Astrocyte (in vitro differentiated cells and primary cell): ENCODE measurements around the gene ZMYND8. TPM values are rescaled to one million over a fixed set of nuclear protein-coding genes. Genes with fewer than 3 reads are reported as not detected.
"Not testable (repeated sequence)": the region's sequence is repeated elsewhere in the genome, so short reads cannot be mapped to it uniquely, and the experiment has no call there.

Source experiments
- DNase-seq: peaks from one replicate; pipeline ENCODE4 v3.0.0-alpha.2; 2010; ENCODE audit warnings: low read depth
- FAIRE-seq: peaks from 2 replicates; lab custom pipeline; 2011; peaks lifted over from hg19 to GRCh38; lab: Jason Lieb, UNC
- H2AFZ ChIP-seq: 2 replicates; pipeline ENCODE4 v1.6.0; 2012; ENCODE audit warnings: low read depth, low read length, inconsistent platforms
- H3K27ac ChIP-seq: 2 replicates; pipeline ENCODE4 v1.5.1; 2011; ENCODE audit warnings: low read depth, low read length, inconsistent platforms
- H3K27me3 ChIP-seq: 2 replicates; pipeline ENCODE4 v1.6.0; 2011; ENCODE audit warnings: low read length, inconsistent platforms; ENCODE audit not compliant: insufficient read depth
- H3K36me3 ChIP-seq: 2 replicates; pipeline ENCODE4 v1.5.1; 2011; ENCODE audit warnings: low read length, inconsistent platforms; ENCODE audit not compliant: insufficient read depth
- H3K4me1 ChIP-seq: 2 replicates; pipeline ENCODE4 v1.5.1; 2011; ENCODE audit warnings: low read length, inconsistent platforms; ENCODE audit not compliant: insufficient read depth
- H3K4me2 ChIP-seq: 2 replicates; pipeline ENCODE4 v1.6.0; 2012; ENCODE audit warnings: low read length, inconsistent platforms
- H3K4me3 ChIP-seq: 2 replicates; pipeline ENCODE4 v1.5.1; 2011; ENCODE audit warnings: low read depth, mild to moderate bottlenecking, low read length, inconsistent platforms; ENCODE audit not compliant: insufficient read depth
- H3K79me2 ChIP-seq: 2 replicates; pipeline ENCODE4 v1.6.0; 2012; ENCODE audit warnings: mild to moderate bottlenecking, low read length, inconsistent platforms; ENCODE audit not compliant: insufficient read depth
- H3K9ac ChIP-seq: 2 replicates; pipeline ENCODE4 v1.6.0; 2012; ENCODE audit warnings: mild to moderate bottlenecking, low read length, inconsistent platforms
- H3K9me3 ChIP-seq: 2 replicates; pipeline ENCODE4 v1.5.1; 2012; ENCODE audit warnings: low read depth, mild to moderate bottlenecking, low read length, inconsistent platforms; ENCODE audit not compliant: insufficient read depth
- H4K20me1 ChIP-seq: 2 replicates; pipeline ENCODE4 v1.6.0; 2012; ENCODE audit warnings: low read length, inconsistent platforms; ENCODE audit not compliant: insufficient read depth
- H3K27ac Mint-ChIP-seq: one replicate; pipeline ENCODE4 v1.8.0; 2021; ENCODE audit warnings: mild to moderate bottlenecking, mixed read lengths; ENCODE audit not compliant: unreplicated experiment
- H3K27me3 Mint-ChIP-seq: one replicate; pipeline ENCODE4 v1.8.0; 2021; ENCODE audit warnings: low read depth, mixed read lengths; ENCODE audit not compliant: unreplicated experiment
- H3K36me3 Mint-ChIP-seq: one replicate; pipeline ENCODE4 v1.8.0; 2021; ENCODE audit warnings: low read depth, mixed read lengths; ENCODE audit not compliant: unreplicated experiment
- H3K4me1 Mint-ChIP-seq: one replicate; pipeline ENCODE4 v1.8.0; 2021; ENCODE audit warnings: low read depth, mixed read lengths; ENCODE audit not compliant: unreplicated experiment
- H3K4me3 Mint-ChIP-seq: one replicate; pipeline ENCODE4 v1.8.0; 2021; ENCODE audit warnings: mild to moderate bottlenecking, moderate library complexity, mixed read lengths; ENCODE audit not compliant: unreplicated experiment
- H3K9me3 Mint-ChIP-seq: one replicate; pipeline ENCODE4 v1.8.0; 2021; ENCODE audit warnings: mild to moderate bottlenecking, mixed read lengths; ENCODE audit not compliant: unreplicated experiment
- EZH2 ChIP-seq: IDR thresholded peaks from 2 replicates; pipeline ENCODE4 v1.6.1; 2012; ENCODE audit warnings: mild to moderate bottlenecking, low read length, inconsistent platforms; ENCODE audit not compliant: insufficient read depth
- total RNA-seq: library from RNA; stranded (reverse); gene quantifications from 2 replicates; pipeline ENCODE4 v1.2.1, GENCODE V29; 2021
- TF ChIP-seq, protein P1 (sequence below): IDR thresholded peaks from 2 replicates; pipeline ENCODE4 v1.5.1; 2011; ENCODE audit warnings: low read depth, mild to moderate bottlenecking, inconsistent platforms, low read length, moderate library complexity; ENCODE audit not compliant: insufficient read depth

ZMYND8 gene
- total RNA-seq, 1 donor from 2014 or later: 45.8 TPM

GRCh38 chr20:47374121-47374520 is 17.6 kb upstream of the ZMYND8 start:
- H3K4me2 ChIP-seq, H3K79me2 ChIP-seq, H3K4me3 Mint-ChIP-seq, H3K27ac ChIP-seq, H3K9ac ChIP-seq, H3K4me1 ChIP-seq, H3K36me3 ChIP-seq, H3K9me3 Mint-ChIP-seq, H3K27me3 ChIP-seq, FAIRE-seq, H3K4me3 ChIP-seq, H3K27ac Mint-ChIP-seq, H4K20me1 ChIP-seq, H2AFZ ChIP-seq, H3K36me3 Mint-ChIP-seq, H3K9me3 ChIP-seq, H3K27me3 Mint-ChIP-seq, DNase-seq: not testable (repeated sequence)
- H3K4me1 Mint-ChIP-seq: peaks cover 13% of the 10 kb centered on the region

DNA sequence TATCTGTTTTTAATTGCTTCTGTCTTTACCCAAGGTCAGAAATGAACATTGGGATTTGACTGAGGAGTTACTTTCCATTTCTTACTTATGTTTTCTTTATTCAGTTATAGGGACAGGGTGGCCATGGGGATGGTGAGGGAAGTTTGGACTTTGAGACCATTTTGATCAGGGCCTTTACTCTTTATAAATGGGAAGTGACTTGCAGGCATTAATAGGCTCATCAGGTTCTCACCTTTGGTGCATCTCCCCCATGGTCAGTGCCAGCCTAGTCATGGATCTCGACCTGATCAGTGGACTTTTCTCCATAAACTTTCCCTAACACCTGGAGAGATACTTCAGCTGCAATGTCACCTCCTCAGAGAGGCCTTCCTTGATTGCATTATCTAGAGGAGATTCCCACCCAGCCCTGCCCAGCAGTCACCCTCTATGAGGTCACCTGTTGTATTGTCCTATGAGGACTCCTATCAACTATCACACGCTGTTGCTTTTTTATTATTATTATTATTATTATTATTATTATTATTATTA is 16.8 kb upstream of the ZMYND8 start:
- no peaks in the 10 kb centered on the region for H3K36me3 Mint-ChIP-seq
- Histone ChIP-seq H3K4me3 (no peak overlapping the region), H3K27me3 (no peaks in the 10 kb centered on the region), H3K4me1 (peaks cover 4% of the 10 kb centered on the region), H3K4me2 (peak overlapping the region; percentile 13), H3K9me3 (no peaks in the 10 kb centered on the region), H3K9ac (no peak overlapping the region), H2AFZ (no peak overlapping the region), H4K20me1 (no peaks in the 10 kb centered on the region), H3K36me3 (no peaks in the 10 kb centered on the region), H3K79me2 (no peaks in the 10 kb centered on the region), H3K27ac (peak overlapping the region; percentile 45)
- H3K27ac Mint-ChIP-seq: peak overlapping the region; percentile 34
- H3K9me3 Mint-ChIP-seq: no peaks in the 10 kb centered on the region
- H3K4me1 Mint-ChIP-seq: peaks cover 13% of the 10 kb centered on the region
- no peak for TF ChIP-seq EZH2
- TF ChIP-seq, protein P1, sequence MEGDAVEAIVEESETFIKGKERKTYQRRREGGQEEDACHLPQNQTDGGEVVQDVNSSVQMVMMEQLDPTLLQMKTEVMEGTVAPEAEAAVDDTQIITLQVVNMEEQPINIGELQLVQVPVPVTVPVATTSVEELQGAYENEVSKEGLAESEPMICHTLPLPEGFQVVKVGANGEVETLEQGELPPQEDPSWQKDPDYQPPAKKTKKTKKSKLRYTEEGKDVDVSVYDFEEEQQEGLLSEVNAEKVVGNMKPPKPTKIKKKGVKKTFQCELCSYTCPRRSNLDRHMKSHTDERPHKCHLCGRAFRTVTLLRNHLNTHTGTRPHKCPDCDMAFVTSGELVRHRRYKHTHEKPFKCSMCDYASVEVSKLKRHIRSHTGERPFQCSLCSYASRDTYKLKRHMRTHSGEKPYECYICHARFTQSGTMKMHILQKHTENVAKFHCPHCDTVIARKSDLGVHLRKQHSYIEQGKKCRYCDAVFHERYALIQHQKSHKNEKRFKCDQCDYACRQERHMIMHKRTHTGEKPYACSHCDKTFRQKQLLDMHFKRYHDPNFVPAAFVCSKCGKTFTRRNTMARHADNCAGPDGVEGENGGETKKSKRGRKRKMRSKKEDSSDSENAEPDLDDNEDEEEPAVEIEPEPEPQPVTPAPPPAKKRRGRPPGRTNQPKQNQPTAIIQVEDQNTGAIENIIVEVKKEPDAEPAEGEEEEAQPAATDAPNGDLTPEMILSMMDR: no peak
- H3K4me3 Mint-ChIP-seq: no peak overlapping the region
- DNase-seq: no peak
- no peaks in the 10 kb centered on the region for H3K27me3 Mint-ChIP-seq
- no peak for FAIRE-seq

DNA sequence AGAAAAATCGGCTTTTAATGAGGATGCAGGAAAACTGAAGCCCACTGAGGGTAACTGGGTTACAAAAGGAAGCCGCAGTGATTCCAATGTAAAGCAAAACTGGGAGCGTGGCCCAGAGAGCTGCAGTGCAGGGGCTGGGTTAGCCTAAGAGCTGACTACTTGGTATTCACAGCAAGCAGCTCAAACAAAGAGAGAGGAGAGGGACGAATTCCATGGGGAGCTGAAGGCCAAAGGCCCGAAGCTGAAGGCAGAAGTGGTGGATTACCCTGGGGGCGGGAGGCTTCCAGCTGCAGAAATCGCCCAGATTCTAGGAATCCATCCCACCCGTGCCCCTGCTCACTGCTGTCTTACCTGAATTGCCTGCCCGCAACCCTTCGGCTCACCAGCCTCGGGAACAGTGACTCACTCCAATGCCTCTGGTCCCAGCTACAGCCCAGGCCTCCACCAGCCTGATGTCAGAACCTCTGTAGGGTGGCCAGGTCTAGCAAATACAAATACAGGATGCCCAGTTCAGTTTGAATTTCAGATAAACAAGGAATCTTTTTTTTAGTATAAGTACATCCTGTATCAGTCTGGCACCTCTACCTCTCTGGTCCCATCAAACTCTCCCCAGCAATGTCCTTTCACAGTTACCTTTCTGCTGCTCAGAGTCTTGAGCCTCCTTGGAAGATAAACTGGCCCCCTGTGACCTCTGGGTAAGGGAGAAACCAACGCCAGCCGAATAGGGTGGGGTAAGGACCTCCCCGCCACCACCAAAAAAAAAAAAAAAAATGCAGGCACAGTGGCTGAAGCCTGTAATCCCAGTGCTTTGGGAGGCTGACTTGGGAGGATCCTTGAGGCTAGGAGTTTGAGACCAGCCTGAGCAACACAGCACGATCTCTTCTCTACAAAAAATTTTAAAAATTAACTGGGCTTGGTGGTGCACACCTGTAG is 14.6 kb upstream of the ZMYND8 start:
- TF ChIP-seq, protein P1: no peak
- no peak for TF ChIP-seq EZH2

More for the DNA sequence above, 14.6 kb upstream of the ZMYND8 start:
- peak overlapping the region; percentile 75 for H3K27ac Mint-ChIP-seq
- Histone ChIP-seq H3K4me2 (no peak overlapping the region), H3K27me3 (no peaks in the 10 kb centered on the region), H3K4me3 (no peak overlapping the region), H3K9me3 (no peaks in the 10 kb centered on the region), H3K36me3 (no peaks in the 10 kb centered on the region), H4K20me1 (no peaks in the 10 kb centered on the region), H3K27ac (no peak overlapping the region), H3K9ac (no peak overlapping the region), H3K4me1 (peaks cover 4% of the 10 kb centered on the region), H3K79me2 (no peaks in the 10 kb centered on the region), H2AFZ (peak overlapping the region; percentile 13)
- no peaks in the 10 kb centered on the region for H3K9me3 Mint-ChIP-seq
- no peak overlapping the region for H3K4me3 Mint-ChIP-seq
- peaks cover 13% of the 10 kb centered on the region for H3K4me1 Mint-ChIP-seq
- FAIRE-seq: no peak
- no peaks in the 10 kb centered on the region for H3K36me3 Mint-ChIP-seq
- no peak for DNase-seq
- no peaks in the 10 kb centered on the region for H3K27me3 Mint-ChIP-seq
